PC-3 (cell line): ENCODE measurements around the gene TELO2. TPM values are rescaled to one million over a fixed set of nuclear protein-coding genes. Genes with fewer than 3 reads are reported as not detected.

ENCODE experiments used
- ATAC-seq: fragments of 200-7000 bp; cut with Tn5 transposase; 2 replicates; pipeline ENCODE4 v1.9.1; 2020; ENCODE audit warnings: mild to moderate bottlenecking, moderate library complexity
- BruUV-seq: library from RNA; stranded (reverse); fragments of 400-500 nt; replicated peaks from 2 replicates; lab custom pipeline; 2021; lab: Mats Ljungman, UMichigan
- CTCF ChIA-PET: fragments of 300-600 bp; sonication (Branson Sonifier 250); formaldehyde crosslinking; loops from one replicate; lab custom pipeline; 2022; ENCODE audit warnings: antibody characterized with exemption; lab: Charles Lee
- POLR2A ChIA-PET: fragments of 300-600 bp; sonication (Branson Sonifier 250); formaldehyde crosslinking; loops from one replicate; lab custom pipeline; 2022; ENCODE audit warnings: antibody characterized with exemption; ENCODE audit not compliant: unreplicated experiment; lab: Charles Lee
- DNase-seq: peaks from one replicate; pipeline ENCODE4 v3.0.0-alpha.2; 2015
- H2AFZ ChIP-seq: fragments of 300-600 bp; sonication (generic); 2 replicates; pipeline ENCODE4 v1.6.0; 2016; ENCODE audit warnings: antibody characterized with exemption, low read length
- H3F3A ChIP-seq: fragments of 300-600 bp; sonication (generic); one replicate; pipeline ENCODE4 v1.6.0; 2017; ENCODE audit warnings: antibody characterized with exemption, low read length, control low read depth, mild to moderate bottlenecking; ENCODE audit not compliant: unreplicated experiment
- H3K27ac ChIP-seq: fragments of 300-600 bp; sonication (generic); 2 replicates; pipeline ENCODE4 v1.5.1; 2016; ENCODE audit warnings: mild to moderate bottlenecking, low read length
- H3K27me3 ChIP-seq: fragments of 300-600 bp; sonication (generic); 2 replicates; pipeline ENCODE4 v1.6.1; 2016; ENCODE audit warnings: low read length, mixed read lengths
- H3K36me3 ChIP-seq: fragments of 300-600 bp; sonication (generic); 2 replicates; pipeline ENCODE4 v1.6.1; 2016; ENCODE audit warnings: low read depth, mixed run types, low read length, mixed read lengths
- H3K4me1 ChIP-seq: fragments of 300-600 bp; sonication (generic); 2 replicates; pipeline ENCODE4 v1.5.1; 2016; ENCODE audit warnings: low read length; ENCODE audit not compliant: insufficient read depth
- H3K4me2 ChIP-seq: fragments of 300-600 bp; sonication (generic); 2 replicates; pipeline ENCODE4 v1.6.0; 2016; ENCODE audit warnings: low read length
- H3K4me3 ChIP-seq: fragments of 300-600 bp; sonication (generic); 2 replicates; pipeline ENCODE4 v1.5.1; 2016; ENCODE audit warnings: mild to moderate bottlenecking, low read length, mixed read lengths
- H3K79me2 ChIP-seq: fragments of 300-600 bp; sonication (generic); 2 replicates; pipeline ENCODE4 v1.6.1; 2017; ENCODE audit warnings: low read length, mixed read lengths
- H3K9ac ChIP-seq: fragments of 300-600 bp; sonication (generic); 2 replicates; pipeline ENCODE4 v1.6.0; 2016; ENCODE audit warnings: mild to moderate bottlenecking, low read length
- H3K9me2 ChIP-seq: fragments of 300-600 bp; sonication (generic); replicated peaks from 2 replicates; pipeline ENCODE4 v1.6.1; 2016; ENCODE audit warnings: mixed run types, low read length, mixed read lengths
- H3K9me3 ChIP-seq: fragments of 300-600 bp; sonication (generic); 2 replicates; pipeline ENCODE4 v1.6.1; 2016; ENCODE audit warnings: low read length, mixed read lengths
- H4K20me1 ChIP-seq: fragments of 300-600 bp; sonication (generic); 2 replicates; pipeline ENCODE4 v1.6.1; 2016; ENCODE audit warnings: low read length, mixed read lengths
- EZH2 ChIP-seq: fragments of 300-600 bp; sonication (generic); IDR thresholded peaks from one replicate; pipeline ENCODE4 v1.6.1; 2017; ENCODE audit warnings: antibody characterized with exemption, mild to moderate bottlenecking, low read length; ENCODE audit not compliant: unreplicated experiment
- EZH2phosphoT487 ChIP-seq: fragments of 300-600 bp; sonication (generic); IDR thresholded peaks from 2 replicates; pipeline ENCODE4 v1.6.1; 2018; ENCODE audit warnings: mild to moderate bottlenecking, antibody characterized with exemption, low read length, borderline replicate concordance
- intact Hi-C: fragments of 100-400 bp; cut with micrococcal nuclease; formaldehyde crosslinking; loops from 2 replicates; pipeline ENCODE4 v1.9.0; 2023
- total RNA-seq: library from RNA; depleted of rRNA; stranded (reverse); fragments of >200 nt; gene quantifications from 2 replicates; pipeline ENCODE4 v1.2.3, GENCODE V29; 2014
- TF ChIP-seq, protein P1 (sequence below): fragments of 300-600 bp; sonication (generic); conservative IDR thresholded peaks from 2 replicates; pipeline ENCODE4 v1.5.1; 2017; ENCODE audit warnings: antibody characterized with exemption, low read depth, mild to moderate bottlenecking, low read length

The TELO2 gene
- total RNA-seq, 1 experiment from 2014 or later, result 37.8 TPM

DNA sequence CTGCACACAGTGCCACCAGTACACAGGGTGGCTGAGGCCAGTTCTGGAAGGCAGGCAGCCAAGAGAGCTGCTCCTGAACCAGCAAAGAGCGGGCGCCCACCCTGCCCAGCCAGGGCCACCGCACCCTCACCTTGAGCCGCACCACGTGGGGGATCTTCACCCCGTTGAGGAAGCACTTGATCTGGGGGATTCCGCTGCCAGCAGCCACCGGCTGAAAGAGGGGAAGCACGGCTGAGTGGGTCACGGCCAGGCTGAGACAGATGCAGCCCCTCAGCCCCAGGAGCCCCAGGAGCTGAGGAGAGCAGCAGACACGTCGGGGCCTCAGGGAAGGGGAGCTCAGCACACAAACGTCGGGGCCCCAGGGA lies 34.2 kb upstream of the TELO2 start:
- no peak for DNase-seq
- CTCF ChIA-PET, result no interaction called here
- Histone ChIP-seq H3F3A (no peaks in the 10 kb centered on the region), H3K79me2 (no peaks in the 10 kb centered on the region), H3K27me3 (no peaks in the 10 kb centered on the region), H3K9me3 (no peaks in the 10 kb centered on the region), H3K27ac (no peak overlapping the region), H3K4me3 (no peak overlapping the region), H2AFZ (no peak overlapping the region), H4K20me1 (no peaks in the 10 kb centered on the region), H3K4me2 (no peak overlapping the region), H3K4me1 (no peaks in the 10 kb centered on the region), H3K9ac (no peak overlapping the region), H3K36me3 (no peaks in the 10 kb centered on the region), H3K9me2 (no peaks in the 10 kb centered on the region)
- TF ChIP-seq, protein P1, sequence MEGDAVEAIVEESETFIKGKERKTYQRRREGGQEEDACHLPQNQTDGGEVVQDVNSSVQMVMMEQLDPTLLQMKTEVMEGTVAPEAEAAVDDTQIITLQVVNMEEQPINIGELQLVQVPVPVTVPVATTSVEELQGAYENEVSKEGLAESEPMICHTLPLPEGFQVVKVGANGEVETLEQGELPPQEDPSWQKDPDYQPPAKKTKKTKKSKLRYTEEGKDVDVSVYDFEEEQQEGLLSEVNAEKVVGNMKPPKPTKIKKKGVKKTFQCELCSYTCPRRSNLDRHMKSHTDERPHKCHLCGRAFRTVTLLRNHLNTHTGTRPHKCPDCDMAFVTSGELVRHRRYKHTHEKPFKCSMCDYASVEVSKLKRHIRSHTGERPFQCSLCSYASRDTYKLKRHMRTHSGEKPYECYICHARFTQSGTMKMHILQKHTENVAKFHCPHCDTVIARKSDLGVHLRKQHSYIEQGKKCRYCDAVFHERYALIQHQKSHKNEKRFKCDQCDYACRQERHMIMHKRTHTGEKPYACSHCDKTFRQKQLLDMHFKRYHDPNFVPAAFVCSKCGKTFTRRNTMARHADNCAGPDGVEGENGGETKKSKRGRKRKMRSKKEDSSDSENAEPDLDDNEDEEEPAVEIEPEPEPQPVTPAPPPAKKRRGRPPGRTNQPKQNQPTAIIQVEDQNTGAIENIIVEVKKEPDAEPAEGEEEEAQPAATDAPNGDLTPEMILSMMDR, result no peak
- TF ChIP-seq EZH2phosphoT487 (no peak), EZH2 (no peak)
- BruUV-seq, result no TSS peak
- no peak for ATAC-seq
- POLR2A ChIA-PET, result no interaction called here
- intact Hi-C loops, result no loop called here

DNA sequence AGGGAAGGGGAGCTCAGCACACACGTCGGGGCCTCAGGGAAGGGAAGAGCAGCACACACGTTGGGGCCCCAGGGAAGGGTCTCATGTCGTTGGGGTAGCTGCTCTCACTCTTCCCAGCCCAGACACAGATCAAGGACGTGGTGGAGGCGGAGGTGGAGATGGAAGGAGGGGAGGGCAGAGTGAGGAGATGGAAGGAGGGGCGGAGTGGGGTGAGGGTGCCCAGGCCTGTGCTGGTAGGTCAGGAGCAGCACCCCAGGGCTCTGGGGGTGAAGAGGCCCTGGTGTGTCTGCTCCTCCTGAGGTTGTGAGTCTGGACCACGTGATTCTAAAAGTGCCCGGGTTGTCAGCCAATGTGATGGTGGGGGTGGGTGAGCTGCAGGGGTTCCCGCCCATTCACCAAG lies 33.2 kb upstream of the TELO2 start:
- intact Hi-C loops, result no loop called here
- no peak overlapping the region for H3K4me2 ChIP-seq
- DNase-seq (no peak), ATAC-seq (no peak)
- no peak overlapping the region for H3K4me3 ChIP-seq
- TF ChIP-seq EZH2 (no peak), EZH2phosphoT487 (no peak)
- TF ChIP-seq, protein P1, result no peak
- no peak overlapping the region for H3K9ac ChIP-seq
- ChIA-PET POLR2A (no interaction called here), CTCF (no interaction called here)
- H3K27ac ChIP-seq, result no peak overlapping the region
- no peaks in the 10 kb centered on the region for H3F3A ChIP-seq
- no peaks in the 10 kb centered on the region for H3K9me2 ChIP-seq
- BruUV-seq, result no TSS peak
- no peaks in the 10 kb centered on the region for H4K20me1 ChIP-seq
- H3K79me2 ChIP-seq, result no peaks in the 10 kb centered on the region
- no peaks in the 10 kb centered on the region for H3K36me3 ChIP-seq
- no peaks in the 10 kb centered on the region for H3K27me3 ChIP-seq
- no peak overlapping the region for H2AFZ ChIP-seq
- H3K9me3 ChIP-seq, result no peaks in the 10 kb centered on the region
- no peaks in the 10 kb centered on the region for H3K4me1 ChIP-seq

DNA sequence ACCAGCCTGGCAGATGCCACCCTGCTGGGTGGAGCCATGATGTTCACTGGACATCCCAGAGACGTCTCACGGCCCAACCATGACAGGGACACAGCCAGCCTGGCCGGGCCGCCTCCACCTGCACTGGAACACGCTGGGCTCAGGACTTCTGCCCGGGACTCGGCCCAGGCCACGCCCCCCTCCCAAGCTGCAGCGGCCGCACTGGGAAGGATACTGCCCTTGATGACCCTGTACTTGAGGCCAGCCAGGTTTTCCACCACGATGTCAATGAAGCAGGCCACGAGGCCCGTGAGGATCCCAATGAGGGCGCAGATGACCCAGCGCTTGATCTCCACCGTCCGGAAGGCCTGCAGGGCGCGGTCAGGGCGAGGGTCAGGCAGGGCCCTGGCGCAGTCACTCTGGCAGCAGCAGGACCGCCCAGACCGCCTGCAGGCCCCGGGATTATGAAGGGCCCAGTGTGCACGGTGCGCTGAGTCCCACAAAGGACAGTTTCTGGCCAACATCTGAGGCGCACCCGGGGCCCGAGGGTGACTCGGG lies 32.5 kb upstream of the TELO2 start:
- Histone ChIP-seq H3K4me1 (no peaks in the 10 kb centered on the region), H3K4me3 (no peak overlapping the region), H4K20me1 (no peaks in the 10 kb centered on the region), H3K36me3 (no peaks in the 10 kb centered on the region), H3K79me2 (no peaks in the 10 kb centered on the region), H3K9me3 (no peaks in the 10 kb centered on the region), H3K9me2 (no peaks in the 10 kb centered on the region), H3K4me2 (no peak overlapping the region), H2AFZ (no peak overlapping the region), H3K27me3 (no peaks in the 10 kb centered on the region), H3K9ac (no peak overlapping the region), H3F3A (no peaks in the 10 kb centered on the region), H3K27ac (no peak overlapping the region)
- CTCF ChIA-PET, result no interaction called here
- DNase-seq (no peak), ATAC-seq (no peak)
- POLR2A ChIA-PET, result no interaction called here
- TF ChIP-seq EZH2phosphoT487, result no peak
- TF ChIP-seq, protein P1, result no peak
- TF ChIP-seq EZH2, result no peak
- intact Hi-C loops, result no loop called here
- no TSS peak for BruUV-seq
